Mucosa of stomach (tissue), 1 donor: ENCODE measurements around the gene ATRNL1.

Experiments
- H3K27me3 ChIP-seq: one replicate; pipeline ENCODE4 v1.7.0; 2013; ENCODE audit warnings: mild to moderate bottlenecking, low read length; ENCODE audit not compliant: control insufficient read depth, insufficient read depth
- H3K36me3 ChIP-seq: one replicate; pipeline ENCODE4 v1.7.0; 2013; ENCODE audit warnings: low read length; ENCODE audit not compliant: control insufficient read depth, insufficient read depth
- H3K4me1 ChIP-seq: one replicate; pipeline ENCODE4 v1.7.0; 2013; ENCODE audit warnings: mild to moderate bottlenecking, low read length; ENCODE audit not compliant: control insufficient read depth, insufficient read depth
- H3K4me3 ChIP-seq: one replicate; pipeline ENCODE4 v1.7.0; 2013; ENCODE audit warnings: low read length
- H3K9ac ChIP-seq: one replicate; pipeline ENCODE4 v1.7.0; 2013; ENCODE audit warnings: mild to moderate bottlenecking, low read length, moderate library complexity
- H3K9me3 ChIP-seq: one replicate; pipeline ENCODE4 v1.7.0; 2013; ENCODE audit warnings: mild to moderate bottlenecking, low read length, moderate library complexity; ENCODE audit not compliant: control insufficient read depth
- donor health status: Pancreatic carcinoma.

Gene ATRNL1

GRCh38 chr10:115845921-115846320 is 752.8 kb downstream of the ATRNL1 start:
- Histone ChIP-seq H3K27me3 (no peaks in the 10 kb centered on the region), H3K9ac (no peak overlapping the region), H3K9me3 (no peaks in the 10 kb centered on the region), H3K4me3 (no peak overlapping the region), H3K36me3 (no peaks in the 10 kb centered on the region), H3K4me1 (no peaks in the 10 kb centered on the region)

DNA sequence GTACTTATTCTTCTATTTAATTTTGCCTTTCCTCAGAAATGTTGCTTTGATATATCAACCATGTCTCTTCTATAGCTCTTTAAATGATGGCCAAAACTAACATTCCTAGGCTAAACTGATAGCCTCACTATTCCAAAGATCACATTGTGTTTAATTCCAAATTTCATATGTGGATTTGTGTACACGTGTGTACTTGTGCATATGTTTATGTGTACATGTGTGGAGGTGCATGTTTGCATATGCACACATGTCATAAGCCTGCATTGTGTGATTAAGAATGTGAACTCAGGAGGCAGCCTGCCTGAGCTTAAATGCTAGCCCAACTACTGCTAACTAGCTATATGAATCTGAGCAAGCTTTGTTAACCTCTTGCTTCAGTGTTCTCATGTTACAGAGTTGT is 753.4 kb downstream of the ATRNL1 start:
- H3K27me3 ChIP-seq, result no peaks in the 10 kb centered on the region
- no peaks in the 10 kb centered on the region for H3K36me3 ChIP-seq

DNA sequence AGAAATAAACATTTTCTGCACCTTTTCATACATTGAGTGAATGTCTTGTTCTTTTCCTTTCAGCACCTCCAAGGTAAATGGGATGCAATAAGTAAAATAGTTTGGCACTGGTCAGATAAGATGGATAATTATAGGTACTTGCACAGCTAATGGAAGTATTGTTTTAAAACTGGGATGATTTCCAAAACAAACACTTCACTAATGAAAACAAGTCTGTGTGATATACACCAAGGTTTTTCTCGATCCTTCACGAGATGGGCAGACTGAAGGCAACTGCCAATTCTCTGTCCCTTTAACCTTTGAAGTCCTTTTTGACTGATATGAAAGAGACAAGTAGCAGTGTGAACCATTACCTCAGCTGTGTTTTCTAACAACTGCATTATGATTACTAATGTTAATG is 756.0 kb downstream of the ATRNL1 start:
- no peaks in the 10 kb centered on the region for H3K36me3 ChIP-seq
- H3K9ac ChIP-seq, result no peak overlapping the region
- no peaks in the 10 kb centered on the region for H3K9me3 ChIP-seq
- H3K27me3 ChIP-seq, result no peaks in the 10 kb centered on the region
- no peak overlapping the region for H3K4me3 ChIP-seq
- H3K4me1 ChIP-seq, result no peaks in the 10 kb centered on the region

More for the DNA sequence above, 753.4 kb downstream of the ATRNL1 start:
- Histone ChIP-seq H3K4me1 (no peaks in the 10 kb centered on the region), H3K4me3 (no peak overlapping the region), H3K9ac (no peak overlapping the region), H3K9me3 (no peaks in the 10 kb centered on the region)

DNA sequence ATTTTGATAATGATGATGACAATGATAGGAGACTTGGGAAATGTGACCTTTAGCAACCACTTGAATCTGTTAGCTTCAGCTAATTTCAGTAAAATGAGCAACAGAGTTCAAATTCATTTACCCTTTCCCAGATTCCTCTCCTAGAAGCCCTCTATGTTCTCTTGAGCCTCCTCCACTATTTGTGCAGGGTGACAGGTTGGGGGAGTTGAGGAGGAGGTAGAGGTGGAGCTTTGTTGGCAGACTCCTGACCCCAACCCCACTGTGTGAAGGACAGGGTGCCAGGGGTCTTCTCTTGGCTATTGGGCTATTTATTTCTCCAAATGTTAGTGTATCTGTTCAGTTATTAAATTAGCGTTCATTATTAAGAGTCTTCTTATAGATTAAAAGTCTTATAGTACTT is 757.5 kb downstream of the ATRNL1 start:
- Histone ChIP-seq H3K9me3 (no peaks in the 10 kb centered on the region), H3K27me3 (no peaks in the 10 kb centered on the region), H3K9ac (no peak overlapping the region), H3K4me3 (no peak overlapping the region), H3K36me3 (no peaks in the 10 kb centered on the region), H3K4me1 (no peaks in the 10 kb centered on the region)

DNA sequence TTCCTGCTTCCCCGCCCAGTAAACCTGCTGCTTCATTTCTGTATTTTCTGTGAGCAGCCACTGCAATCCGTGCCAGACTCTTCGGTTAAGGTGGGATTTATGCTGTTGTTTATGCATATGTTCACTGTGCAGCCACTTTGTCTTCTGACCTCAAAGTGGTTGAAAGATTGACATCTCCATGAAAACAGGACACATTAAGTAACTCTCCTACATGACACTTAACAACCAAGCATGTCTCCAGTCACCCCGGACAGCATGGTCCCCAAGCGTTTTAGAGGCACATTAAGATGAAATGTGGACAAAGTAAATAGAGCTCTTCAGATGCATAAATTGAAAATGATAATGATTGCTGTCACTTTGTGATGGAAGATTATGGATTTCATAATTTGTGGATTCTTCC is 758.5 kb downstream of the ATRNL1 start:
- Histone ChIP-seq H3K4me3 (no peak overlapping the region), H3K27me3 (no peaks in the 10 kb centered on the region), H3K36me3 (no peaks in the 10 kb centered on the region), H3K4me1 (no peaks in the 10 kb centered on the region), H3K9ac (no peak overlapping the region), H3K9me3 (no peaks in the 10 kb centered on the region)

GRCh38 chr10:115854740-115855435 is 761.7 kb downstream of the ATRNL1 start:
- Histone ChIP-seq H3K27me3 (no peaks in the 10 kb centered on the region), H3K4me3 (no peak overlapping the region), H3K36me3 (no peaks in the 10 kb centered on the region), H3K9ac (no peak overlapping the region), H3K9me3 (no peaks in the 10 kb centered on the region), H3K4me1 (no peaks in the 10 kb centered on the region)

GRCh38 chr10:115856580-115856979 is 763.4 kb downstream of the ATRNL1 start:
- H3K4me1 ChIP-seq, result no peaks in the 10 kb centered on the region
- H3K36me3 ChIP-seq, result no peaks in the 10 kb centered on the region
- H3K27me3 ChIP-seq, result no peaks in the 10 kb centered on the region
- no peaks in the 10 kb centered on the region for H3K9me3 ChIP-seq
- H3K4me3 ChIP-seq, result no peak overlapping the region
- H3K9ac ChIP-seq, result no peak overlapping the region

- Histone ChIP-seq H3K9me3 (no peaks in the 10 kb centered on the region), H3K9ac (no peak overlapping the region), H3K36me3 (no peaks in the 10 kb centered on the region), H3K4me3 (no peak overlapping the region), H3K27me3 (no peaks in the 10 kb centered on the region), H3K4me1 (no peaks in the 10 kb centered on the region)
Observed at GRCh38 chr10:115857856-115858255, 764.7 kb downstream of the ATRNL1 start.

GRCh38 chr10:115860182-115861107 is 767.3 kb downstream of the ATRNL1 start:
- Histone ChIP-seq H3K27me3 (no peaks in the 10 kb centered on the region), H3K4me1 (no peaks in the 10 kb centered on the region), H3K9ac (no peak overlapping the region), H3K36me3 (no peaks in the 10 kb centered on the region), H3K9me3 (no peaks in the 10 kb centered on the region), H3K4me3 (no peak overlapping the region)

GRCh38 chr10:115861455-115861854 is 768.3 kb downstream of the ATRNL1 start:
- no peaks in the 10 kb centered on the region for H3K9me3 ChIP-seq
- no peaks in the 10 kb centered on the region for H3K27me3 ChIP-seq
- no peaks in the 10 kb centered on the region for H3K36me3 ChIP-seq
- no peaks in the 10 kb centered on the region for H3K4me1 ChIP-seq
- no peak overlapping the region for H3K4me3 ChIP-seq
- no peak overlapping the region for H3K9ac ChIP-seq

GRCh38 chr10:115861864-115862263 is 768.7 kb downstream of the ATRNL1 start:
- Histone ChIP-seq H3K4me1 (no peaks in the 10 kb centered on the region), H3K27me3 (no peaks in the 10 kb centered on the region), H3K36me3 (no peaks in the 10 kb centered on the region), H3K9ac (no peak overlapping the region), H3K4me3 (no peak overlapping the region), H3K9me3 (no peaks in the 10 kb centered on the region)

- H3K4me3 ChIP-seq, result no peak overlapping the region
- H3K9ac ChIP-seq, result no peak overlapping the region
- H3K27me3 ChIP-seq, result no peaks in the 10 kb centered on the region
- no peaks in the 10 kb centered on the region for H3K36me3 ChIP-seq
- H3K4me1 ChIP-seq, result no peaks in the 10 kb centered on the region
- H3K9me3 ChIP-seq, result no peaks in the 10 kb centered on the region
Observed at GRCh38 chr10:115866174-115866573, 773.0 kb downstream of the ATRNL1 start.
